HepG2 (cell line): ENCODE results near the gene C10orf143. TPM values are rescaled to one million over a fixed set of nuclear protein-coding genes. Genes with fewer than 3 reads are reported as not detected.

ENCODE experiments used
- ATAC-seq: fragments of 200-7000 bp; cut with Tn5 transposase; 3 replicates; pipeline ENCODE4 v1.9.1; 2020; ENCODE audit warnings: mild to moderate bottlenecking, moderate library complexity
- BruUV-seq: library from RNA; stranded (reverse); fragments of 400-500 nt; replicated peaks from 2 replicates; lab custom pipeline; 2021; lab: Mats Ljungman, UMichigan
- CTCF ChIA-PET: fragments of 300-600 bp; formaldehyde crosslinking; extraction: SDS; loops from one replicate; lab custom pipeline; 2021; ENCODE audit warnings: low total read pairs, inconsistent platforms, low intra/inter-chr PET ratio; lab: Yijun Ruan, JAX
- POLR2A ChIA-PET: fragments of 350-600 bp; sonication (Branson Sonifier 250); formaldehyde crosslinking; loops from one replicate; lab custom pipeline; 2020; ENCODE audit warnings: antibody characterized with exemption, inconsistent platforms; lab: Yijun Ruan, JAX
- DNase-seq: peaks from one replicate; pipeline ENCODE4 v3.0.0-alpha.2; 2015; ENCODE audit warnings: low spot score
- FAIRE-seq: peaks from 3 replicates; lab custom pipeline; 2011; peaks lifted over from hg19 to GRCh38; lab: Jason Lieb, UNC
- H2AFZ ChIP-seq: one replicate; pipeline ENCODE4 v1.6.1; 2011; ENCODE audit warnings: low read length, inconsistent platforms
- H3K27ac ChIP-seq: fragments of 300-600 bp; 3 replicates; pipeline ENCODE4 v1.8.0; 2011; ENCODE audit warnings: mixed run types, mild to moderate bottlenecking, mixed read lengths, low read length, inconsistent platforms; ENCODE audit not compliant: insufficient read depth; ENCODE audit errors: extremely low read length
- H3K27me3 ChIP-seq, 2 experiments: fragments of 200-600 bp in 1 of 2; 2 replicates in 1 of 2; 3 replicates in 1 of 2; pipeline versions ENCODE4 v1.6.0 to v1.8.0; 2011; ENCODE audit warnings: low read length in 2 of 2, mild to moderate bottlenecking in 2 of 2, moderate library complexity in 2 of 2, inconsistent platforms in 1 of 2; ENCODE audit not compliant: insufficient read depth in 2 of 2, control insufficient read depth in 1 of 2
- H3K36me3 ChIP-seq, 2 experiments: fragments of 200-600 bp in 1 of 2; replicated peaks in 1 of 2; 2 replicates in 1 of 2; 3 replicates in 1 of 2; pipeline versions ENCODE4 v1.5.1 to v1.8.0; 2011; ENCODE audit warnings: low read length in 2 of 2, inconsistent platforms in 1 of 2; ENCODE audit not compliant: insufficient read depth in 2 of 2, control insufficient read depth in 1 of 2
- H3K4me1 ChIP-seq: 2 replicates; pipeline ENCODE4 v1.5.1; 2012; ENCODE audit warnings: low read length, inconsistent platforms; ENCODE audit not compliant: insufficient read depth
- H3K4me2 ChIP-seq: 2 replicates; pipeline ENCODE4 v1.6.0; 2011; ENCODE audit warnings: low read depth, low read length, inconsistent platforms
- H3K4me3 ChIP-seq, 3 experiments: fragments of 200-600 bp in 1 of 3; sonication (generic), shearing (Covaris generic) in 1 of 3; replicated peaks in 1 of 3; 2 replicates each; pipeline ENCODE4 v1.5.1; 2011 to 2016; ENCODE audit warnings: low read length in 3 of 3, inconsistent platforms in 2 of 3, low read depth in 2 of 3, mild to moderate bottlenecking in 2 of 3, control low read depth in 1 of 3, mixed read lengths in 1 of 3; ENCODE audit not compliant: insufficient read depth in 1 of 3
- H3K79me2 ChIP-seq: one replicate; pipeline ENCODE4 v1.6.1; 2011; ENCODE audit warnings: low read length, inconsistent platforms; ENCODE audit not compliant: insufficient read depth
- H3K9ac ChIP-seq: 2 replicates; pipeline ENCODE4 v1.6.0; 2011; ENCODE audit warnings: mild to moderate bottlenecking, low read depth, low read length, inconsistent platforms; ENCODE audit not compliant: insufficient read depth
- H3K9me3 ChIP-seq: 2 replicates; pipeline ENCODE4 v1.5.1; 2012; ENCODE audit warnings: mild to moderate bottlenecking, low read length
- H4K20me1 ChIP-seq: 2 replicates; pipeline ENCODE4 v1.6.0; 2011; ENCODE audit warnings: inconsistent platforms, mild to moderate bottlenecking, low read length, moderate library complexity; ENCODE audit not compliant: insufficient read depth
- ADNP ChIP-seq: sonication (generic); formaldehyde crosslinking; IDR thresholded peaks from 2 replicates; pipeline ENCODE4 v1.4.0; 2020; ENCODE audit warnings: missing genetic modification reagents
- CAMTA2 ChIP-seq: sonication (generic); formaldehyde crosslinking; IDR thresholded peaks from 2 replicates; pipeline ENCODE4 v1.4.0; 2020; ENCODE audit warnings: mild to moderate bottlenecking, missing genetic modification reagents, borderline replicate concordance
- KLF11 ChIP-seq: IDR thresholded peaks from 2 replicates; pipeline ENCODE4 v1.6.1; 2016; ENCODE audit warnings: missing compliant biosample characterization
- MTA1 ChIP-seq: sonication (generic); formaldehyde crosslinking; IDR thresholded peaks from 2 replicates; pipeline ENCODE4 v1.4.0; 2020; ENCODE audit warnings: missing genetic modification reagents, mild to moderate bottlenecking, borderline replicate concordance
- SIX4 ChIP-seq: sonication (generic); formaldehyde crosslinking; IDR thresholded peaks from 2 replicates; pipeline ENCODE4 v1.4.0; 2020; ENCODE audit warnings: missing genetic modification reagents
- ZMAT3 ChIP-seq: sonication (generic); formaldehyde crosslinking; conservative IDR thresholded peaks from 2 replicates; pipeline ENCODE4 v1.7.0; 2021; ENCODE audit warnings: missing genetic modification reagents
- ZNF556 ChIP-seq: sonication (generic); formaldehyde crosslinking; IDR thresholded peaks from 2 replicates; pipeline ENCODE4 v1.4.0; 2020; ENCODE audit warnings: mild to moderate bottlenecking, missing genetic modification reagents, borderline replicate concordance
- ZNF564 ChIP-seq: sonication (generic); formaldehyde crosslinking; IDR thresholded peaks from 2 replicates; pipeline ENCODE4 v1.8.1; 2023; ENCODE audit warnings: mild to moderate bottlenecking, missing genetic modification reagents
- WGBS: methylation state at CpG from one replicate; pipeline ENCODE4 v1.1.6; 2017; ENCODE audit warnings: low lambda C conversion rate; 5-methylcytosine and 5-hydroxymethylcytosine counted together
- in situ Hi-C: cut with HindIII; loops from 2 replicates; pipeline ENCODE4 v1.10.0; 2017; ENCODE audit warnings: low pct_unique_long_range_greater_than_20kb; ENCODE audit not compliant: extremely low pct_ligation_motif_present
- intact Hi-C: fragments of 100-400 bp; cut with micrococcal nuclease; formaldehyde crosslinking; loops from one replicate; pipeline ENCODE4 v1.10.0; 2022; ENCODE audit not compliant: unreplicated experiment
- polyA plus RNA-seq, 8 experiments: library from polyadenylated mRNA; depleted of rRNA in 3 of 8; stranded (reverse) in 7 of 8; unstranded in 1 of 8; fragments of >200 nt; fragmentation: Illumina TruSeq in 4 of 8; extraction: Trizol in 4 of 8; gene quantifications; 2 replicates each; pipeline versions ENCODE4 v1.2.1 to v1.2.3, GENCODE V29; 2011 to 2016; ENCODE audit warnings: low read depth in 4 of 8, missing spikeins in 1 of 8, mixed read lengths in 1 of 8; ENCODE audit not compliant: insufficient read depth in 1 of 8
- total RNA-seq, 5 experiments: library from RNA; depleted of rRNA; stranded (reverse); fragments of >200 nt; fragmentation: Illumina TruSeq; extraction: Trizol; gene quantifications; 2 replicates each; pipeline ENCODE4 v1.2.3, GENCODE V29; 2016; ENCODE audit warnings: low read depth in 1 of 5
- TF ChIP-seq, protein P1 (sequence below): sonication (generic); formaldehyde crosslinking; IDR thresholded peaks from 2 replicates; pipeline ENCODE4 v1.5.1; 2020; ENCODE audit warnings: mild to moderate bottlenecking, missing genetic modification reagents
- TF ChIP-seq, protein P2 (sequence below), 2 experiments: sonication (generic) in 1 of 2; formaldehyde crosslinking in 1 of 2; IDR thresholded peaks; 2 replicates each; pipeline versions ENCODE4 v1.6.1 to v1.9.0; 2014 to 2022; ENCODE audit warnings: antibody characterized with exemption in 1 of 2, borderline replicate concordance in 1 of 2, inconsistent platforms in 1 of 2, low read depth in 1 of 2, missing genetic modification reagents in 1 of 2

Gene C10orf143
- total and polyA plus RNA-seq, 2 of the 13 experiments (the other 11 are each of a cell fraction or from before 2014, with no cell fraction given), result 0.21 to 0.91 TPM

DNA sequence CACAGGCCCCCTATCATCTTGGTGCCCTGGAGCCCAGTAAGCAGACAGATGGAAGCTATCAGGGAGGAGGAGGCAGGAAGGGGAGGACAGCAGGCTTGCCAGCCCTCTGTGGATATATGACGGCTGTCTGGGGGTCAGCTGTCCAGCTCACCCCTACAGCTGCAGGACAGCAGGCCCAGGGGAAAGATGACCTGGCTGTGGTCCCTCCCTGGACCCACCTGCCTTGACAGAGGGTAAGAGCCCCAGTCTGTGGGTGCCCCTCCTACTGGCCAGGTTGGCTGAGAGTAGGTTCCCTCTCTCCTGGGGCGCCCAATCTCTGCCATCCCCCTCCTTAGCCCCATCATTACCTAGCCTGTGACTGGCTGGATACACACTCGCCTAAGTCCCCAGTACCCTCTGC lies 62.5 kb downstream of the C10orf143 start:
- POLR2A ChIA-PET, result no interaction called here
- Histone ChIP-seq H3K4me3 (no peak overlapping the region), H3K4me2 (no peak overlapping the region), H3K79me2 (no peaks in the 10 kb centered on the region), H3K27me3 (peaks cover 4 to 40% of the 10 kb centered on the region in 2 experiments), H3K9ac (no peak overlapping the region), H2AFZ (no peak overlapping the region), H4K20me1 (no peaks in the 10 kb centered on the region), H3K36me3 (no peaks in the 10 kb centered on the region), H3K4me1 (no peaks in the 10 kb centered on the region), H3K9me3 (no peaks in the 10 kb centered on the region), H3K27ac (no peak overlapping the region)
- ATAC-seq (no peak), DNase-seq (no peak), FAIRE-seq (no peak)
- in situ Hi-C loops (no loop called here), intact Hi-C loops (no loop called here)
- BruUV-seq, result no TSS peak
- WGBS, result no CpG with 5 or more reads among the region's 3 CpGs
- CTCF ChIA-PET, result no interaction called here
- TF ChIP-seq ZNF564 (CRISPR knock-in tag) (no peak), MTA1 (CRISPR knock-in tag) (no peak), SIX4 (CRISPR knock-in tag) (no peak), ZNF556 (CRISPR knock-in tag) (no peak)
- TF ChIP-seq, protein P1, sequence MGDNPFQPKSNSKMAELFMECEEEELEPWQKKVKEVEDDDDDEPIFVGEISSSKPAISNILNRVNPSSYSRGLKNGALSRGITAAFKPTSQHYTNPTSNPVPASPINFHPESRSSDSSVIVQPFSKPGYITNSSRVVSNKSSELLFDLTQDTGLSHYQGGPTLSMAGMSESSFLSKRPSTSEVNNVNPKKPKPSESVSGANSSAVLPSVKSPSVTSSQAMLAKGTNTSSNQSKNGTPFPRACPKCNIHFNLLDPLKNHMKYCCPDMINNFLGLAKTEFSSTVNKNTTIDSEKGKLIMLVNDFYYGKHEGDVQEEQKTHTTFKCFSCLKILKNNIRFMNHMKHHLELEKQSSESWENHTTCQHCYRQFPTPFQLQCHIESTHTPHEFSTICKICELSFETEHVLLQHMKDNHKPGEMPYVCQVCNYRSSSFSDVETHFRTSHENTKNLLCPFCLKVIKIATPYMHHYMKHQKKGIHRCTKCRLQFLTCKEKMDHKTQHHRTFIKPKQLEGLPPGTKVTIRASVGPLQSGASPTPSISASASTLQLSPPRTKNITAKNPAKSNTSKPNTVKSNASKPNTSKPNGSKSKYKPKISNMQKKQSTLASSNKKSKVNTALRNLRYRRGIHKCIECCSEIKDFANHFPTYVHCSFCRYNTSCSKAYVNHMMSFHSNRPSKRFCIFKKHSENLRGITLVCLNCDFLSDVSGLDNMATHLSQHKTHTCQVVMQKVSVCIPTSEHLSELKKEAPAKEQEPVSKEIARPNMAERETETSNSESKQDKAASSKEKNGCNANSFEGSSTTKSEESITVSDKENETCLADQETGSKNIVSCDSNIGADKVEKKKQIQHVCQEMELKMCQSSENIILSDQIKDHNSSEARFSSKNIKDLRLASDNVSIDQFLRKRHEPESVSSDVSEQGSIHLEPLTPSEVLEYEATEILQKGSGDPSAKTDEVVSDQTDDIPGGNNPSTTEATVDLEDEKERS (CRISPR knock-in tag), result no peak

DNA sequence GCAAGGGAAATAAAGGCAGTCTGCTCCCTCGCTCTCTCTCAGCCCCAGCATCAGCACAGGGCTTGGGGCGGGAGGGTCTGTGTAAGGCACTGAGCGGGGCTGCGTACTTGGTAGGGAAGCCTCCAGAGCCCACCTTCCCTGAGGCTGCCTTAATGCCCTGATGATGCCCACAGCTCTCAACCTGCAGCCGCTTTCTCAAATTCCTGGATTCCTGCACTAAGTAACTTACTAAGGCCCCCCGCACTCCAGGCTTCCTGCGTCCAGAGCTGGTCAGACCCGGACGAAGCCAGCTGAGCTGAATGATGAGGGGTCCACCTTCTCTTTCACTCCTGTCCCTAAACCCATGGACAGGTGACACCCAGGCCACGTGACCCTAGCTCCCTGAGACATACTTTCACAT lies 63.3 kb downstream of the C10orf143 start:
- peaks cover 4 to 44% of the 10 kb centered on the region in 2 experiments for H3K27me3 ChIP-seq
- H3K9ac ChIP-seq, result no peak overlapping the region
- no peaks in the 10 kb centered on the region for H4K20me1 ChIP-seq
- H3K4me1 ChIP-seq, result no peaks in the 10 kb centered on the region
- H3K9me3 ChIP-seq, result no peaks in the 10 kb centered on the region
- no peak overlapping the region for H3K4me3 ChIP-seq
- no peaks in the 10 kb centered on the region for H3K36me3 ChIP-seq
- WGBS, result 52% methylated on average over 6 of the region's 10 CpGs
- no peak overlapping the region for H2AFZ ChIP-seq
- ATAC-seq, result no peak
- CTCF ChIA-PET, result no interaction called here
- no peak for DNase-seq
- no peaks in the 10 kb centered on the region for H3K79me2 ChIP-seq
- BruUV-seq, result no TSS peak
- in situ Hi-C loops, result no loop called here
- POLR2A ChIA-PET, result no interaction called here
- intact Hi-C loops, result no loop called here
- H3K27ac ChIP-seq, result no peak overlapping the region
- no peak overlapping the region for H3K4me2 ChIP-seq
- FAIRE-seq, result no peak
- TF ChIP-seq KLF11 (CRISPR knock-in tag) (no peak), ZMAT3 (CRISPR knock-in tag) (no peak), ADNP (no peak), CAMTA2 (no peak)
- TF ChIP-seq, protein P2, sequence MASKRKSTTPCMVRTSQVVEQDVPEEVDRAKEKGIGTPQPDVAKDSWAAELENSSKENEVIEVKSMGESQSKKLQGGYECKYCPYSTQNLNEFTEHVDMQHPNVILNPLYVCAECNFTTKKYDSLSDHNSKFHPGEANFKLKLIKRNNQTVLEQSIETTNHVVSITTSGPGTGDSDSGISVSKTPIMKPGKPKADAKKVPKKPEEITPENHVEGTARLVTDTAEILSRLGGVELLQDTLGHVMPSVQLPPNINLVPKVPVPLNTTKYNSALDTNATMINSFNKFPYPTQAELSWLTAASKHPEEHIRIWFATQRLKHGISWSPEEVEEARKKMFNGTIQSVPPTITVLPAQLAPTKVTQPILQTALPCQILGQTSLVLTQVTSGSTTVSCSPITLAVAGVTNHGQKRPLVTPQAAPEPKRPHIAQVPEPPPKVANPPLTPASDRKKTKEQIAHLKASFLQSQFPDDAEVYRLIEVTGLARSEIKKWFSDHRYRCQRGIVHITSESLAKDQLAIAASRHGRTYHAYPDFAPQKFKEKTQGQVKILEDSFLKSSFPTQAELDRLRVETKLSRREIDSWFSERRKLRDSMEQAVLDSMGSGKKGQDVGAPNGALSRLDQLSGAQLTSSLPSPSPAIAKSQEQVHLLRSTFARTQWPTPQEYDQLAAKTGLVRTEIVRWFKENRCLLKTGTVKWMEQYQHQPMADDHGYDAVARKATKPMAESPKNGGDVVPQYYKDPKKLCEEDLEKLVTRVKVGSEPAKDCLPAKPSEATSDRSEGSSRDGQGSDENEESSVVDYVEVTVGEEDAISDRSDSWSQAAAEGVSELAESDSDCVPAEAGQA (IDR thresholded peaks at IDR 0.05; ENCODE audit: low read depth), result no peak
- TF ChIP-seq, protein P2 (CRISPR knock-in tag; IDR thresholded peaks at IDR 0.05; ENCODE audit: borderline replicate concordance), result no peak
